OCI-LY7 (cell line): Measurements from ENCODE around the gene GRK5. TPM values are rescaled to one million over a fixed set of nuclear protein-coding genes. Genes with fewer than 3 reads are reported as not detected.

Experiments
- BruUV-seq: library from RNA; stranded (reverse); fragments of 400-500 nt; replicated peaks from 2 replicates; lab custom pipeline; 2021; lab: Mats Ljungman, UMichigan
- CTCF ChIA-PET: fragments of 300-600 bp; sonication (Branson Sonifier 250); formaldehyde crosslinking; loops from one replicate; lab custom pipeline; 2022; ENCODE audit warnings: antibody characterized with exemption; ENCODE audit not compliant: unreplicated experiment; lab: Charles Lee
- POLR2A ChIA-PET: fragments of 300-600 bp; sonication (Branson Sonifier 250); formaldehyde crosslinking; loops from one replicate; lab custom pipeline; 2022; ENCODE audit warnings: antibody characterized with exemption; lab: Charles Lee
- DNase-seq: peaks from one replicate; pipeline ENCODE4 v3.0.0-alpha.2; 2015; ENCODE audit warnings: low spot score
- H2AFZ ChIP-seq: fragments of 200-600 bp; sonication (generic), shearing (Covaris generic); 2 replicates; pipeline ENCODE4 v1.6.1; 2014; ENCODE audit warnings: mild to moderate bottlenecking, antibody characterized with exemption, low read length, moderate library complexity
- H3K27ac ChIP-seq: fragments of 200-600 bp; sonication (generic); 2 replicates; pipeline ENCODE4 v1.5.1; 2014; ENCODE audit warnings: mixed run types, low read depth, mild to moderate bottlenecking, moderate library complexity, low read length, inconsistent platforms; ENCODE audit not compliant: poor library complexity, severe bottlenecking
- H3K36me3 ChIP-seq: fragments of 200-600 bp; sonication (generic); 2 replicates; pipeline ENCODE4 v1.6.1; 2014; ENCODE audit warnings: mild to moderate bottlenecking, antibody characterized with exemption, low read length, moderate library complexity, mixed read lengths; ENCODE audit not compliant: insufficient read depth
- H3K4me1 ChIP-seq: fragments of 200-600 bp; sonication (generic); 2 replicates; pipeline ENCODE4 v1.5.1; 2014; ENCODE audit warnings: mild to moderate bottlenecking, low read length; ENCODE audit not compliant: insufficient read depth, poor library complexity, severe bottlenecking
- H3K4me2 ChIP-seq: fragments of 200-600 bp; sonication (generic); 2 replicates; pipeline ENCODE4 v1.6.1; 2014; ENCODE audit warnings: mild to moderate bottlenecking, low read length
- H3K4me3 ChIP-seq: fragments of 200-600 bp; sonication (generic); 2 replicates; pipeline ENCODE4 v1.5.1; 2014; ENCODE audit warnings: mild to moderate bottlenecking, low read depth, low read length; ENCODE audit not compliant: poor library complexity, severe bottlenecking
- H3K79me2 ChIP-seq: fragments of 200-600 bp; sonication (generic); 2 replicates; pipeline ENCODE4 v1.6.1; 2016; ENCODE audit warnings: low read depth, mild to moderate bottlenecking, low read length, moderate library complexity, mixed read lengths; ENCODE audit not compliant: insufficient read depth
- H3K9me2 ChIP-seq: fragments of 200-600 bp; sonication (generic); 2 replicates; pipeline ENCODE4 v1.6.1; 2016; ENCODE audit warnings: mild to moderate bottlenecking, low read length, mixed read lengths; ENCODE audit not compliant: insufficient read depth
- H3K9me3 ChIP-seq: fragments of 200-600 bp; sonication (generic); 2 replicates; pipeline ENCODE4 v1.6.1; 2014; ENCODE audit warnings: mild to moderate bottlenecking, mixed run types, low read length, mixed read lengths
- H4K20me1 ChIP-seq: fragments of 200-600 bp; sonication (generic); 2 replicates; pipeline ENCODE4 v1.6.1; 2014; ENCODE audit warnings: mild to moderate bottlenecking, antibody characterized with exemption, low read length, moderate library complexity, mixed read lengths; ENCODE audit not compliant: insufficient read depth
- CTCF ChIP-seq: fragments of 200-600 bp; sonication (generic); conservative IDR thresholded peaks from 2 replicates; pipeline ENCODE4 v1.5.1; 2014; ENCODE audit warnings: mild to moderate bottlenecking, antibody characterized with exemption, low read length, moderate library complexity, mixed read lengths
- EZH2phosphoT487 ChIP-seq: fragments of 200-600 bp; sonication (generic); IDR thresholded peaks from 2 replicates; pipeline ENCODE4 v1.6.1; 2018; ENCODE audit warnings: low read depth, borderline replicate concordance, mild to moderate bottlenecking, mixed run types, antibody characterized with exemption, low read length, moderate library complexity, mixed read lengths
- intact Hi-C: fragments of 100-400 bp; cut with micrococcal nuclease; formaldehyde crosslinking; loops from one replicate; pipeline ENCODE4 v1.10.0; 2022; ENCODE audit not compliant: unreplicated experiment
- total RNA-seq, 2 experiments: library from RNA; depleted of rRNA in 1 of 2; stranded (reverse); fragments of >200 nt in 1 of 2; shearing (Covaris generic) in 1 of 2; gene quantifications; 2 replicates each; pipeline ENCODE4 v1.2.3, GENCODE V29; 2014 to 2022

The GRK5 gene
- total RNA-seq, 2 experiments from 2014 or later, result 4.7 to 10.2 TPM

GRCh38 chr10:119308089-119308488, 100.7 kb downstream of the GRK5 start:
- peak overlapping the region; percentile 97 for H3K27ac ChIP-seq
- ChIA-PET POLR2A (interaction anchor here (0.6 to 2.2 kb wide), 6 partner anchors 15 to 193 kb away, joined by 3 to 6 read pairs (median 3); no protein-coding TSS in a partner anchor), CTCF (interaction anchor here (0.6 to 1.9 kb wide), 5 partner anchors 14 to 277 kb away, joined by 3 to 6 read pairs (median 5); no protein-coding TSS in a partner anchor)
- no peaks in the 10 kb centered on the region for H4K20me1 ChIP-seq
- DNase-seq, result no peak
- H3K9me2 ChIP-seq, result no peaks in the 10 kb centered on the region
- peak overlapping the region; percentile 67 for H3K4me3 ChIP-seq
- peak overlapping the region; percentile 97 for H3K4me2 ChIP-seq
- intact Hi-C loops, result loop anchor here (5.0 to 10.0 kb wide), 3 partner anchors 194 to 553 kb away; partner anchors contain the start of genes CACUL1 and EIF3A
- no peaks in the 10 kb centered on the region; the same call in 1 of the 2 replicates for H3K79me2 ChIP-seq
- TF ChIP-seq CTCF (no peak), EZH2phosphoT487 (no peak)
- no TSS peak for BruUV-seq
- no peaks in the 10 kb centered on the region for H3K9me3 ChIP-seq
- no peaks in the 10 kb centered on the region for H3K36me3 ChIP-seq
- peak overlapping the region; percentile 19; the same call in 1 of the 2 replicates for H2AFZ ChIP-seq
- H3K4me1 ChIP-seq, result peaks cover 77% of the 10 kb centered on the region

DNA sequence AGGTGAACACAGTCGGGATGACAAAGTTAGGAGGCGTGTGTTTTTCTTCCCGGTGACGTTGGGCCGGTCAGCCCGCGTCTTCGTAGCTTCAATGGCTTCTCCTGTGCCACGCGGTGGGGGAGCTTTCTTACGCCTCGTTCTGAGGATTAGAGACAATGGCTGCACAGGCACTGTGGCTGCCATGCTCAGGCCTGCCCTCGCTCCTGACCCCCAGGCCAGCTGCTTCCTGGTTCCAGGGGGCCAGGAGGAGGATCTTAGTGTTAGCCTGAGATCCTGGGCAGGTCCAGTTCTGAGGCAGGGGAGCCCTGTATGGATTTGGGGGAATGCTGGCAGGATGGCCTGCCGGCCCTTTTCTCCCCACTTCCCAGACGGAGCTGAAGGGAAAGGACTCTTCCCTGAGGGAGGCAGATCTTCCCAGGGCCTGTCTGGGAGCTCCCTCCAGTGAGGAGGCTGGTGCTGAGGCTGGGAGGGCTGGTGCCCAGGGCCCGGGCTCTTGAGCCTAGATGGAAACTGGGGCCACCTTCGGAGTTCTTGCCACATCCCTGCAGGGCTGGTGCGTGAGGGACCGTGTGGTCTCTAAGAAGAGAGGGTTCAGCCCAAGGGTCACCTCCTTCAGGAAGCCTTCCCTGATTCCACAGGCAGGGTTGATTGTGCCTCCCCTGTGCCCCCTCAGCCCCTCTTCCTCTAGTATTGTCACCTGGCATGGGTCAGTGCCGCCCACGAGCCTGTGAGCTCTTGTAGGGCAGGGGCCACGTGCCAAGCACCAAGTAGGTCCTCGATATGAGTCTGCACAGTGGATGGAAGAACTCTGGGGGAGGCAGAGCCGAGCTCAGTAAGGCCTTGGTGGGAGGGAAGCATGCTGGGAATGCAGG, 101.4 kb downstream of the GRK5 start:
- H3K27ac ChIP-seq, result peak overlapping the region; percentile 34
- no peaks in the 10 kb centered on the region; the same call in 1 of the 2 replicates for H3K79me2 ChIP-seq
- TF ChIP-seq EZH2phosphoT487 (no peak), CTCF (no peak)
- no peak overlapping the region; the same call in 1 of the 2 replicates for H2AFZ ChIP-seq
- H3K4me2 ChIP-seq, result peak overlapping the region; percentile 97
- H3K4me3 ChIP-seq, result peak overlapping the region; percentile 31
- no peak for DNase-seq
- no peaks in the 10 kb centered on the region for H3K9me3 ChIP-seq
- H4K20me1 ChIP-seq, result no peaks in the 10 kb centered on the region
- H3K4me1 ChIP-seq, result peaks cover 78% of the 10 kb centered on the region
- intact Hi-C loops, result loop anchor here (5.0 to 10.0 kb wide), 3 partner anchors 194 to 554 kb away; partner anchors contain the start of genes CACUL1 and EIF3A
- no TSS peak for BruUV-seq
- POLR2A ChIA-PET, result interaction anchor here (0.5 to 2.2 kb wide), 11 partner anchors 15 to 194 kb away, joined by 3 to 8 read pairs (median 3); partner anchors contain the start of gene GRK5
- no peaks in the 10 kb centered on the region for H3K9me2 ChIP-seq
- CTCF ChIA-PET, result interaction anchor here (0.6 to 1.9 kb wide), 5 partner anchors 13 to 278 kb away, joined by 3 to 6 read pairs (median 5); no protein-coding TSS in a partner anchor
- H3K36me3 ChIP-seq, result no peaks in the 10 kb centered on the region
